Uterus (tissue), 2 donors: ENCODE data around the gene TPRG1L.

ENCODE experiments used
- CTCF ChIP-seq, 4 experiments: fragments of 200-600 bp in 2 of 4; fragments of 450-650 bp in 2 of 4; sonication (generic) in 2 of 4; IDR thresholded peaks; one replicate each; pipeline ENCODE4 v1.5.1; 2016 to 2019; ENCODE audit warnings: antibody characterized with exemption in 4 of 4, mild to moderate bottlenecking in 2 of 4, moderate library complexity in 1 of 4
- POLR2A ChIP-seq, 2 donors: fragments of 450-650 bp; IDR thresholded peaks; one replicate each; pipeline ENCODE4 v1.6.1; 2016; ENCODE audit warnings: antibody characterized with exemption in 2 of 2, mild to moderate bottlenecking in 1 of 2, moderate library complexity in 1 of 2

- TF ChIP-seq CTCF (IDR thresholded peaks at IDR 0.05) (no peak), POLR2A (IDR thresholded peaks at IDR 0.05) (no peak)
Observed at GRCh38 chr1:3657578-3658230, 32.9 kb downstream of the TPRG1L start.
